A172 (cell line): ENCODE measurements around the gene GPR183. TPM values are rescaled to one million over a fixed set of nuclear protein-coding genes. Genes with fewer than 3 reads are reported as not detected.

Experiments
- DNase-seq: peaks from one replicate; pipeline ENCODE4 v3.0.0-alpha.2; 2015; ENCODE audit warnings: low spot score
- total RNA-seq: library from RNA; depleted of rRNA; stranded (reverse); fragments of >200 nt; shearing (Covaris generic); gene quantifications from 2 replicates; pipeline ENCODE4 v1.2.3, GENCODE V29; 2014

GPR183 gene
- total RNA-seq, 1 experiment from 2014 or later = not detected

DNA sequence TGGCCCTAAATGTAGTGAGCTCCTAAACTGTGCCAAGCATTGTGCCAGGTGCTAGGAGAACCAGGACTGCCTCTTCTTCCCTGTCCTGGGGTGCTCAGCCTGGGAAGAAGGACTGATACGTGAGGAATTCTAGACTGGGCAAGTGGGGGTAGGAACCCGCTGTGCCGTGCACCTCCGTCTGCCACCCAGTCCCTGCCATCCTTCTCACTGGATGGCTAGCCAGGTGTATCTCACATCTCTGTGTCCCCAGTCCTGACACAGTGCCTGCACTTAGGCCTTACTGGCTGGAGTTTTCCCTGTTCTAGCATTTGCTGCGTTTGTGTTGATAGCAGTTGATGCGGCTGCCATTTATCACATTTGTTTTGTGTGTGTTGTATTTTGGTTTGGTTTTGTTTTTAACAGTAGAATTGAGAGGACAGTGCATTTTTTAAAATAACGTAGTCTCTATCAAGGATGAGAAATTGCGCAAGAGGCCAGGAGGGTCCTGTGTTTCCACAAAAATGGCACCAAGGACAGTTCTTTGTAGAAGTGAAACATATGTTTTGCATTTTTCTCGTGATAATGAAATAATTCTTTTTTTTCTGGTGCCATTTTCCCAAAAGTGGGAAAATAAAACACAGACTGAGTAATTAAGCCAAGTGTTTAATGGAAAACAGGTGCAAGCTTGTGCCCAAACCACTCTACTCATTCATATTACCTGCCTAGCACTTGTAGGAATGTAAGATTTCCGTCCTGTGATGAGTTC, 4.7 kb upstream of the GPR183 start:
- no peak for DNase-seq

DNA sequence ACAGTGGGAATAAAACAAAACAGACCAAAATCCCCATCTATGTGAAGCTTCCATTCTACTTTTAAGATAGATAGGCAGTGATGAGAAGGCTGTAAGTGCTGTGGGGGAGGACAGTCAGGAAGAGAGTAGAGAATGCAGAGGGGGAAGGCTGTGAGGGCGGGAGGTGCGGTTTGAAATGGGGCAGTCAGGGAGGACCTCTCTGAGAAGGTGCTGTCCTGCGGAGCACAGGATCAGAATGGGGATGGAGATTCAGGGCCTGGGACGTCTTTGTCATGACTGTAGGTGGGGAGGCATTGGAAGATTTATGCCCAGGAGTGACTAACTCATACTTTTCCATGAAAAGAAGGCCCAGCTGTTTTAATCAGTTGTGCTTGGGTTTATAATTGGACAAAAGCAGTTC, 3.9 kb upstream of the GPR183 start:
- no peak for DNase-seq

DNA sequence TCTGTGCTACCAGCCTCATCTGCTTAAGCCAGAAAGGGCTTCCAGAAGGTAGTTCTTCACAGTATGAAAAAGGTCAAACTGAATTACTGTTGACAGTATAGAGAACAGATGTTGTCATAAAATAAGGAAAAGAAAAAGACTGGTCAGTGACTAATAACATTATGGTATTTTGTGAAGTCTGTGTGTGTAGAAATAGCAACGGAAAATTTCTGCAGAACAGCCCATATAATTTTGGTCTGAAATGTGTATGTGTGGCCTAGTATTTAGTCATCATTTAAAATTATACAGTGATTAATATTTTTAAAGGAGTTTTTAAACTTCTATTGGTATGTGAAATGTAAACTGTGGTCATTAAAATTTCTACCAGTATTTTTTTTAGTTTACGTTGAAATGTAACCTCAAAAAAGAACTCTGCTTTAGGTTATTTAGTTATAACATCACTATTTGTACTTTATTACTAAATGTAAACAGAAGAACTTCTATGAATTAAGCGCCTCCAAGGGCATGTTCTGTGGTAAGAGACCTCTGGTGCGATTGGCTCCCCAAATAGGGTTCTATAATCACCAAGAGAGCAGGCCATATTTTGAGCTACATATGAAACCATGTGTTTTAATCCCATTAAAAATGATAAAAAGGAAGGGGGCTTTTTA, 3.3 kb upstream of the GPR183 start:
- no peak for DNase-seq

DNA sequence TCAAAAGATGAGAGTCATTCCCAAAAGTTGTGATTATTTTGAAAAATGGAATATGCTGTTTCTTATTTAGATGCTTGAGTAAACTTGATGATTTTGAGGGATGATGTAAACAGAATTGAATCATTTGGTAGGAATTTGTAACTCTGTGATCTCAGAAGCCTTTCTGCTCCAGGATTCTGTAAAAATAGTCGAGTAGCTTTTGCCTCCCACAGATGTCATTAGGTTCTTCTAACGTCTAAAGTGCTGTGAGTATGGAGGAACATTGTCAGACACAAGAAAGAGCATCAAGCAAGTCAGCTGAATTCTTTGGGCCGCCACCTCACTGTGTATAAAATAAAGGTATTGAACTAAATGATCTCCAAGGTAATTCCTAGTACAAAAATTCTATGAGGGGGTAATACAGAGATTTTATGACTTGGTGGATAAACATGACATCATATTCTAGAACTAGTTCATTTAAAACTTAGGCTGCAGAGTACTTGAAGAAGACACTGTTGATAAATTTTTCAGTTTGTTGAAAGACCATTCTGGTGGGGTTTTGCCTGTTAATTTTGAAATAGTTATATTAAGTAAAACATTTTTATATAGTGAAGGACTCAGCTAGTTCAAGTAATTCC, 1.4 kb upstream of the GPR183 start:
- no peak for DNase-seq

DNA sequence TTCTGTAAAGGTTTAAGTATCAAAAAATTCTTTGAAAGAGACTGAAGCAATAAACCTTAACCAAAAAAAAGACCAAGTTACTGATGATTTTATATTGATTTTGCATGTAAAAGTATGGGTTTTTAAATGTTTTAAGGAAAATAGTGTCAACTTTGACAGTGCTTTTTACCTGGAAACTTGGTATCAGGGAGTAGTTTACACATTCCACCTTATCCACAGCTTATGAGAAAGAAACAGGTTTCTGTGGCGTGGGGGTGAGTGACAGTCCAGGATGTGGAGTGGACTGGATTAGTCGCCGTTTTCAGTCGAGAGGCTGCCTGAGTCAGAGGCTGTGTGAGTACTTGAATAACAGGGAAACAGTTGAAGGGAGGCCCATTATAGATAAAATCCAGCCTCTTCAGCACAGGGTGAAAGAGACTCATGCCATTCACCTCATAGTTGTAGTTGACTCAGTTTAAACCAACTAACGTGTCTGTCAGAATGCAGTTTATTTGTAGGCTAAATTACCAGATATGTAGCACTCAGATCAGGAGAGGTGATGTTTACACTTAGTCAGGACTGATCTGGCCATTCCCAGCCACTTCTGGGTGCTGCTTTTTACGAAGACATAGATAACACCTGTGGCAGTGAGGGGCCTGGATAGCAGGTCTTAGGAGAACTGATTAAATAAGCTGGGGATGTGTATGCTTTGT, 595 bp upstream of the GPR183 start:
- peak; percentile 61 for DNase-seq

DNA sequence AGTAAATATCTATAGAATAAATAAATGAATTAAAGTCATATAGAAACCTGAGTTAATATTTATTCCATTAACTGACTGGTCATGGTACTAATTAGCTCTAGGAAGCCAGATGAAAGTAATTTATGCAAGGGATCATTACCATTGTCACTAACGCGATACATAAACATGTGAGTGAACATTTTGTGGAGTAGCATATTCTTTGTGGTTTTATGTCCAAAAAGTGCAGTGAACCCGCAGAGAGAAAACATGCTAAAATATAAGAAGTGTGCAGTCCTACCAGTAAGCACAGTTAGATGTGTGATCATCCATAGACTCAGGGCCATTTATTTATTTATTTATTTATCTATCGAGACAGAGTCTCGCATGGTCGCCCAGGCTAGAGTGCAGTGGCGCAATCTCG, 1.6 kb downstream of the GPR183 start:
- no peak for DNase-seq

DNA sequence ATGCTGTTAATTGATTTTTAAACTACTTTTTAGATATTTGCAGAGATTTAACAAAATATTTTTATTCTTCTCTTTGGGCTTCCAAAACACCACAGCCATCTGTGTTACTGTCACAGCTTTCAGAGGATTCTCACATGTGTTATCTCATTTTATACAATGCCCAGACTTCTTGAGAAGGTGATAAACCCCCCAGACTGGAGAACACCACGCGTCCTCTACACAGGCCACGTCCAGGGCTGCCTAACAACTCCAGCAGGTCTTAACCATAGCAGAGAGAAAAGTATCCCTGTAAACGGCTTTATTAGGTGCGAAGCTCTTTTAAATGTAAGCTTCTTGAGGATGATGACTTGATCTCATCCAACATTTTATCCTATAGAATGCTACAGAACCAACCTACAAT, 2.0 kb downstream of the GPR183 start:
- no peak for DNase-seq

DNA sequence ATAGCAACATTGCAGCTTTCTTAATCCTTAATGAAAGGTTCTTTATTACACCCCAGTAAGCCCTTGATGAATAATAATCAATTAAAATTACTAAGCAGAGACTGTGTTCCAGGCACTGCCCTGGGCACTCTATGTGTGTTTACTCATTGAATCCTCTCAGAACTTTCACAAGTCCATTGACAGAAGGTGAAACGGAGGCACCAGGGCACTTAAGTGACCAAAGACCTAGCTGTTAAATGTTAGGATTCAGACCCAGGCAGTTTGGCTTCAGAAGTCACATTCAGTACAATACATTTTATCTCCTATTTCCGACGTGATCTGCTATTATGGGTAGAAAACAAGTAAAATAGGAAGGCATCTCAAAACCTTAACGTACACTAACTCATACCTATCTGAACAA, 2.7 kb downstream of the GPR183 start:
- DNase-seq = no peak

DNA sequence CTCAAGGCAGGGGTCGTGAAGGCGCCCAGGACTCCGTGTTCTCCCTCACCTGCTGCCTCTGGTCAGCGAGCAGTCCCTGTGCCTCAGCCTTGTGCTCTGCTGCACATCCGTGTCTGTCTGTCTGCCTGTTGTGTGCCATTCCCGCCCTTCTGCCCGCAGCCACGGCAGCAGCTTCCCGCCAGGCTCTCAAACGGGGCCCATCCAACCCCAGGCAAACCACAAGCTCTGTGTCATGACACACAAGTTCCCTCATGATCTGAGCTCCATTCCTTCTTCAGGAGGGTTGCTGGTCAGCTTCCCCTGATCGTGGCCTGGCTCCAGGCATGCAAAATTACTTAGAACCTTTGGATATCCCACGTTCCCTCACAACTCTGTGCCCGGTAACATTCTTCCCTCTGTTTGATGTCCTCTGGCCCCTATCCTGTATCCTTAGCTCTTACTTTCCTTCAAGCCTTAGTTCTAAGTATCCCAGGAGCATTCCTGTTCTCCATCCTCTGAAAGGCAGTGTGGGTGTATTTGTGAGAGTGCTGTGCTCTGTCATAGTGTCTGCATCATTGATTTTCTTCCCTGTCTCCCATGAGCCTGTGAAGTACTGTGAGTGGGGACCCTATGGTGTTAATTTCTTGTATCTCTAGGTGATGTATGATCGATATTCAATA, 3.2 kb downstream of the GPR183 start:
- no peak for DNase-seq

DNA sequence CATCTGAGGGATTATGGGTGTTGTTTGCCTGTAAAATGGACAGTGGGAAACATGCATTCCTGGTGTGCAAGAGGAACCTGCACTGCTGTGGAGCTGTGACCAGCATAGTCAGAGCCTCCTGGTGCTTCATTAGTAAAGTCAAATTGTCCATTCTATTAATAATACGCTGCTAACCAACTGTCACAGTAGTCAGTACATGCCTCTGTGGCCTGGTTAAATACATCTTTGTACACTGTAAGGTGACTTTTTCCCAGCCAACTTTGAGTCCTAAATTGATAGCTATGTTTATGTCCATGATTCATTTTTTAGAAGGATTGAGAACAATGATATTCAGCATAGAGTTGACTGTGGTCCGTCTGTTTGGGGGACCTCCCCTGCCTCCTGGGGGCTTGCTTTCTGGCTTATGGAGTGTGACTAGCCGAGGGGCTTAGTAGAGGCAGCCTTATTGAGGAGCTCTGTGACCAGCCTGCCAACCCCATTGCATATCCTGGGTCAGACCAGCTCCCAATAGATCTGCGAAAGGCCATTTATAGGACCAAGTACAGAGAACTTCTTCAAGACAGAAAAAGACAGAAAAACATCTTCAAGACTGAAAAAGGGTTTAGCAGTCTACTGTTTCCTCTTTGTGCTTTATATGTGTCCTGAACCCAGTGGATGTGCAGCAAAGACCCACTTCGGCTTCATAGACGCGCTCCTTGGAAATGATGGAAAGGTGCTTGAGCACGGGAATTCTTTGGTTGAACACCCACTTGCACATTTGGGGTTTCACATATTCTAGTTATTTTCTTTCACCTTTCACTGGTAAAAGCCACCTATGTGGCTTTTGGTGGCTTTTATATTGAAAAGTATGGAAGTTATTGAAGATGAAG, 4.3 kb downstream of the GPR183 start:
- DNase-seq = no peak

DNA sequence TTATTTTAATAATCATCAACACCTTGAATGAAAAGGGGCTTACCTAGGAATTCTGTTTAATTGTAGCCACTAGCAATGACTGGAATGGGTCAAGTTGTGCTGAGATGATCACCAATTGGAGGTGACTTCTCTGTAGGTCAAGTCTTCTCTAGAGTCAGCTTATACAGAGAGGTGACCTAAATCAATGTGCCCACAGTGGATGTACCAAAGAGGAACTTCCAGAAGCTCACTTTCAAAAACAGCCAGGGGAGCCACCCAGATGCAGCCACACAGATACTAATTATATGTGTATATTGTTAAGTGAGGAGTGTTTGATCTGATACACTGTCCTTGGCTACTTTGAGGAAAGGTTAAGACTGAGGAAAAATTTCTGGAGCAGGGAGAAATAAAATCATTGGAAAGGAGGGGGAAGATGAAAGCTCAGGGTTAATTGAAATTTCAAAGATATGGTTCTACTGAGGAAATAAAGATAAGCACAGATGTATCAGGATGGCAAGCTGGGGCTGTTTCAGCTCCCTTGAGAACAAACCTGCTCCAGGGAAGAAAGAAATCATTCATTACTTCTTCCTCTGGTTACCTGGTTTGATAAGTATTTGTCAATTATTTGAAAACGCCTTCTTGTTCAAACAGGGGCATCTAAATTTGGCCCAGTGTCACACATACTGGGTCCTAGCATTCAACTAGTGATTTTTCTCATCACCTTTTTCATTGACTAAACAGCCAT, 5.1 kb downstream of the GPR183 start:
- DNase-seq = no peak

DNA sequence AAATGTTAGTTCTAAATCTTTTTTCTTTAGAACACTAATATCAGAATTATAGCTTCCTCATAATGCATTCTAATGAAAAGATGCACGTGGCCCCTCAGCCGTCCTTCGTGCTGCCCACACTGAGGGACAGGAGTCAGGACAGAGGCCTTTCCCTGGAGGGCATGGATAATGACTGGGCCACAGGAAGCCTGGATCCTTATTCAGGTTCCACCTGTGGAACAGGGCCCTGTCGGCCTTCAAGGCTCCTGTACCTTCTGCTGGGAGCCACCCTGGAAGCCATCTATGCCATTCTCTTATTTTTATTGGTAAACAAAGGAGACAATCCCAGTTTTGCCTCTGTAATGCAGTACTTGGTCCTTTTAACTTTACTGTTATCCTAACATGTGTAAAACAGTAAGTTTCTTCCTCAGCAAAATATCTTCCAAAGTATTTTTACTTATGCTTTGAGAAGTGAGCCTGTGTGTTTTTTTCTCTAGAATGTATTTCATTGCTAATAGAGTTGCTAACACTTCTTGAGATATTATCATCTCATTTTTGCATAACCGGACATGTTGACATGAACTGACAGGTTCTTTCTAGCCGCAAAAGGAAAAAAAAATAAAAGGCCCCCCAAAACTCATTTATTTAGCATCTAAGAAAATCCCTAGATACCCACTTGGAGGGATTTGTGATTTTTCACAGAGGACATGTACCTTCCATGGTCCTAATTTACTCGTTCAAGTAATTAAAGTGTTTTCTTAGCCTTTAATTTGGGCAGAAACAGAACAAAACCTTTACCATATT, 6.0 kb downstream of the GPR183 start:
- no peak for DNase-seq

DNA sequence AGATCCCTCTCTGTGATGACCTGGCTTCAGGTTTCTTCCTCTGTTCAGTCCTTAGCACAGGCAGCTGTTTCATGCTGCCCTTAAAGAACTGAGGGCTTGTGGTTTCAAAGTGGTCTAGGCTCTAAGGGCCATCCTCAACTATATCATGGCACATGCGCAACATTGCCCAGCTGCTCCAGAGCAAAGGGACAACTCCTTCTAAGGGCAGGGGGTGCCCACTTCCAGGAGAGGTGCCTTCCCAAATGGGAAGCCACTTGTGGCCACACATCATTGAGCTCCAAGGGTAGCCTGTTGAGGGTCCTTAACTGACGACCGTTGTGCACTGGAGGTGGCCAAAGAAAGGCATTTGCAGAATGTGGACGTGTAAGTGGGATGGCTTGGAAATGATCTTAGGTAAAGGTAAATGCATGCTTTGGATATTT, 7.3 kb downstream of the GPR183 start:
- DNase-seq = no peak

DNA sequence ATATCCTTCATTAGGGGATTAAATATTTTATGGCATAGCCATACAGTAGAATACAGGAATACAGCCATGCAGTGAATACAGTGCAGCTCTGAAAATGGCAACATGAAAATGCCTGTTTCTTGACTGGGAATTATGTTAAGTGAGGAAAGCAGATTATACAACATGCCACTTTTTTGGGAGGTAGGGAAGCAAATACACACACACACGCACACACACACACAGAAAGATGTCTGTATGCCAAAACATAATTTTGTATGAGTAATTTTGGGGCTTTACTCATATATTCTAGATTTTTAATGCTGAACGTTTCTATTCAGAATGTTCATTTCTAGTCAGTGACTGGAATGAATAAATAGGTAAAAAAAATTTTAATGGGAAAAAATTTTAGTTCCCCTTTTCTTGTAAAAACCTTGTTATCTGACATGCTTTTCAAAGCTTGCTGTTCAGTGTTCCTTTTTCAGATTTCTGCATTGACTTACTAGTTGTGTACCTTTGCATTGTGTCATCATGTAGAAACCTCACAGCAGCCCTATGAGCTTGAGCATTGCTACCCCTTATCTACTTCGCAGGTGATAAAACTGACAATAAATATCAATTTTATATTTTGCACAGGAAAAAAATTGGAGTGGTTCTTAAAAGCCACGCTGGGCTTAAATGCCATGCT, 7.8 kb downstream of the GPR183 start:
- DNase-seq = no peak

DNA sequence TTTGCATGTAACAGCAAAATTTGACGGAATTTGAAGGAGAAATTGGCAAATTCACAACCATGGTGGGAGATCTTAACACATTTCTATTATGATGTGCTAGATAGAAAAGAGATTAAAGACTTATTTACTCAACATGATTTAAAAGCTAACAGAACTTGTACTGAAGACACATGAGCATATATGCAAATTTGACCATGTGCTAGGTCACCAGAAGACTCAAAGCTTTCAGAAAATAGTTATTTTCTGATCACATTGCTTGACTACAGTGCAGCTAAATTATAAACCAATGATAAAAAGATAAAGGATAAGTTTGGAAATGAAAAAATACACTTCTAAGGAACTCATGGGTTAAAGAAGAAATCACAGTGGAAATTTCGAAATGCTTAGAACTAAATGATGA, 9.1 kb downstream of the GPR183 start:
- no peak for DNase-seq

DNA sequence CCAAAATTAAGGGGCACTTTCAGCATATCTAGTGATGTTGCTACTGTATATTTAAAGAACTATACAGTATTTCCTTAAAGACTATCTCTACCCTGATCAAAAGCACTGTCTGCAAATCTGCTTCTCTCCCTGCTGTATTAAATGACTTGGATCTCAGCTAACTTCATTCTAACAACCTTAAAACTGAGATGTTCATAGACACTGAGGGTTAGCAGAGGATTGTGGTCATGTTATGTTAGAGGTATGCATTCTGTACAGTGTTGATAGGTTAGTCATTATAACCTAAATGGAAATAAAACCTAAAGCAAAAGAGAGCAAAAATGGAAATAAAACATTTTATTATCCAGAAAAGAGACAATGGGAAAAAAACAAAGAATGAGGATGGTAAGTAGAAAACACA, 9.9 kb downstream of the GPR183 start:
- no peak for DNase-seq

DNA sequence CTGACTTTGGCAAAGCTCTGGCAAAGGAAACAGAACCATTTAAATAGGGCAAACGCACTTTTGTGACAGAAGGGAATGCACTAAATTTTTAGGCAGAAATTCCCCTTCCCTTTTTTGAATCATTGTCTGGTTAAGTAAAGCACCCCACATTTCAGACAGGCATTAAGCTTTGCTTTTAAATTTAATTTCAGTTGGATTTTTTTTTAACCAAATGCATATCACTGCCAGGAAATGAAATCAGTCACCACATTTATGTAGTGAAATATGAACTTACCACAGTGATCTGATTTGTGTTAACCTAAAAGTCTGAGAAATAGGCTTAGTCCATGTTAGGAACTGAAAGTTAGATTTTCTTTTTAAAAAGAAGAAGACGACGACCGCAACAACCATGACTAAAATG, 10.8 kb downstream of the GPR183 start:
- DNase-seq = no peak

DNA sequence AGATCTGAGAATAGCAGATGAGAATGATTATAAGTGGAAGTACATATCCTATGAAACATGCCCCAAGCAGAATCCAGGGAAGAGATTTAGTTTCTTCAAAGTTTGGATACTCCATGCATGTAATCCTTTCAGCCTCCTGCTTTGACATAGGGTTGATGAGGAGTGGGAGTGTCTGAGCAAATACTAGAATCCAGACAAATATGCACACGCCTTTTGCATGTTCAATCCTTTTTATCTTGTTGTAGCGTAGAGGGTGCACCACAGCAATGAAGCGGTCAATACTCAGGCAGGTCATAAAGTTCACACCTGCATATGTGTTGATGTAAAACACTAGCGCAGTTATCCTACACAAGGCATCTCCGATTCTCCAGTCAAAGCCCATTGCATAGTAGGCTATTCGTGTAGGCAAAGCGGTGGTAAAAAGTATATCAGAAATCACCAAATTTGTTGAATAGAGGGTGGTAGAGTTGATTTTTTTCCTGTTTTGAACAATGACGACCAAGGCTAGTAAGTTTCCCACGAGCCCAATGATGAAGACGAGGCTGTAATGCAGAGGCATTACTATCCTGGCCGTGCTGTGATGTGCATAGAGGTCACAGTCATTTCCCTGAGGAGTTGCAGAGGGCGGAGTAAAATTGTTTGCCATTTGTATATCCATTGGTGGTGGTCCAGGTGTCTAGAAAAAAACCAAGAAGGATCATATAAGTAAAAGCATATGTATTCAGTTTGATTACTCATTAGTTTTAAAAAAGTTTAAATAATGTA, 11.5 kb downstream of the GPR183 start:
- no peak for DNase-seq
